NCI-H2081 treated with DMSO at 0.1 percent for 48 hours (cell line): Measurements from ENCODE around the gene PDE11A.

Source experiments
- DNase-seq: peaks from one replicate; lab custom pipeline; 2025; lab: John Stamatoyannopoulos, UW

The PDE11A gene

GRCh38 chr2:177598326-177599138 is 474.0 kb downstream of the PDE11A start:
- no peak for DNase-seq

- DNase-seq: no peak
These were observed 474.8 kb downstream of the PDE11A start for GRCh38 chr2:177597759-177598158.

GRCh38 chr2:177596866-177597265 is 475.7 kb downstream of the PDE11A start:
- DNase-seq: no peak

- no peak for DNase-seq
These were observed 477.3 kb downstream of the PDE11A start for GRCh38 chr2:177595126-177595845.

GRCh38 chr2:177593402-177593801 is 479.2 kb downstream of the PDE11A start:
- no peak for DNase-seq

GRCh38 chr2:177592945-177593344 is 479.6 kb downstream of the PDE11A start:
- no peak for DNase-seq

- DNase-seq: no peak
These were observed 480.2 kb downstream of the PDE11A start for GRCh38 chr2:177592397-177592796.

- DNase-seq: no peak
These were observed 483.4 kb downstream of the PDE11A start for GRCh38 chr2:177589186-177589585.

GRCh38 chr2:177588671-177589070 is 483.9 kb downstream of the PDE11A start:
- no peak for DNase-seq

- DNase-seq: no peak
These were observed 485.2 kb downstream of the PDE11A start for GRCh38 chr2:177587371-177587770.

GRCh38 chr2:177586154-177586553 is 486.4 kb downstream of the PDE11A start:
- no peak for DNase-seq

- no peak for DNase-seq
These were observed 487.2 kb downstream of the PDE11A start for GRCh38 chr2:177585234-177585863.

GRCh38 chr2:177584030-177584692 is 488.4 kb downstream of the PDE11A start:
- no peak for DNase-seq

GRCh38 chr2:177582000-177582399 is 490.6 kb downstream of the PDE11A start:
- no peak for DNase-seq

GRCh38 chr2:177579486-177580036 is 493.0 kb downstream of the PDE11A start:
- DNase-seq: no peak

GRCh38 chr2:177578454-177578853 is 494.1 kb downstream of the PDE11A start:
- DNase-seq: no peak

GRCh38 chr2:177577075-177577474 is 495.5 kb downstream of the PDE11A start:
- DNase-seq: no peak

GRCh38 chr2:177575358-177575757 is 497.2 kb downstream of the PDE11A start:
- DNase-seq: no peak

GRCh38 chr2:177574356-177574755 is 498.2 kb downstream of the PDE11A start:
- no peak for DNase-seq
